GM12891 (cell line): ENCODE data around the gene MDC1.

Source experiments
- PAX5 ChIP-seq: IDR thresholded peaks from 2 replicates; pipeline ENCODE4 v1.6.1; 2011; ENCODE audit warnings: low read length, moderate library complexity, mild to moderate bottlenecking; ENCODE audit not compliant: insufficient read depth, severe bottlenecking
- POLR2A ChIP-seq: IDR thresholded peaks from 2 replicates; pipeline ENCODE4 v1.6.1; 2011; ENCODE audit warnings: low read depth, low read length, control low read depth
- POLR2AphosphoS5 ChIP-seq: IDR thresholded peaks from 2 replicates; pipeline ENCODE4 v1.6.1; 2011; ENCODE audit warnings: low read depth, low read length, control low read depth
- POU2F2 ChIP-seq: IDR thresholded peaks from 2 replicates; pipeline ENCODE4 v1.6.1; 2011; ENCODE audit warnings: low read depth, mild to moderate bottlenecking, control low read depth, low read length, moderate library complexity
- SPI1 ChIP-seq: IDR thresholded peaks from 2 replicates; pipeline ENCODE4 v1.6.1; 2011; ENCODE audit warnings: low read depth, low read length, control low read depth
- TAF1 ChIP-seq: IDR thresholded peaks from 2 replicates; pipeline ENCODE4 v1.6.1; 2011; ENCODE audit warnings: low read depth, low read length, control low read depth

DNA sequence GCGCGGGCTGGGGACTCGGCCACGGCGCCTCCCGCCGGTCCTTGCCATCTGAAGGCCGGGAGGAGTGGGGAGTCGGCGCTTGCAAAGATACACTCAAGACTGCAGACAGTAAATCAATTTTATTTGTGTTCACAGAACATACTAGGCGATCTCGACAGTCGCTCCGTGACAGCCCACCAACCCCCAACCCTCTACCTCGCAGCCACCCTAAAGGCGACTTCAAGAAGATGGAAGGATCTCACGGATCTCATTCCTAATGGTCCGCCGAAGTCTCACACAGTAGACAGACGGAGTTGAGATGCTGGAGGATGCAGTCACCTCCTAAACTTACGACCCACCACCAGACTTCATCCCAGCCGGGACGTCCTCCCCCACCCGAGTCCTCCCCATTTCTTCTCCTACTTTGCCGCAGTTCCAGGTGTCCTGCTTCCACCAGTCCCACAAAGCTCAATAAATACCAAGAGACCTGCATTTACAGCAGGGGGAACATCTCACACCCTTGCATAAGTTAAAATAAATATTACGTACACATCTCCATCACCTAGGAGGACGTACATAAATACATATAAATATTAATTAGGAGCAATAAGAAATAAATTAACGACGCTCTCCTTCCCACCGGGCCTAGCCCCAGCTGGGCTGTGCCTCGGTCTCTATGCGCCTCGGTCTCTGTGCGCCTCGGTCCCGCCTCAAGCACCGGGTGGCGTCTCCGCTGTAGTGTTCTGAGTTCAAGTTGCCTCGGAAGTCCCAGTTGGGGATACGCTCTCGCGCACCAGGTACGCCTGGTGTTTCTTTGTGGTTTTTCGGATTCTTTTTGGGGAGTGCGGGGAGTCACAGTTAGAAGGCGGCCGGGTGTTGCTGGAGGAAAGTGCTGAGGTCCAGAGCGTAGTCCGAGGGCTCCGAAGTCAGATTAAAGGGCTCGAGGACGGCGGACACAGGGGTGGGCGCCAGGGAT, 26.3 kb upstream of the MDC1 start:
- TF ChIP-seq POLR2AphosphoS5 = no peak
- TF ChIP-seq TAF1 = no peak
- no peak for TF ChIP-seq POLR2A
- TF ChIP-seq POU2F2 = no peak
- no peak for TF ChIP-seq SPI1
- no peak for TF ChIP-seq PAX5
